Adrenal gland (tissue), 5 donors: ENCODE measurements around the gene TKT.

Experiments
- POLR2A ChIP-seq, 2 donors: fragments of 450-650 bp; IDR thresholded peaks; one replicate each; pipeline ENCODE4 v1.6.1; 2017; ENCODE audit warnings: antibody characterized with exemption in 2 of 2, mild to moderate bottlenecking in 2 of 2, moderate library complexity in 1 of 2
- TF ChIP-seq, protein P1 (sequence below), 6 experiments: fragments of 450-650 bp in 4 of 6; fragments of 200-600 bp in 2 of 6; sonication (generic) in 1 of 6; IDR thresholded peaks; 1 replicate in 5 of 6; 2 replicates in 1 of 6; pipeline versions ENCODE4 v1.5.1 to v1.8.0; 2016 to 2021; ENCODE audit warnings: antibody characterized with exemption in 6 of 6, mild to moderate bottlenecking in 2 of 6, moderate library complexity in 1 of 6
- donor health status: DM: no; HTN: no; CAD: no.

DNA sequence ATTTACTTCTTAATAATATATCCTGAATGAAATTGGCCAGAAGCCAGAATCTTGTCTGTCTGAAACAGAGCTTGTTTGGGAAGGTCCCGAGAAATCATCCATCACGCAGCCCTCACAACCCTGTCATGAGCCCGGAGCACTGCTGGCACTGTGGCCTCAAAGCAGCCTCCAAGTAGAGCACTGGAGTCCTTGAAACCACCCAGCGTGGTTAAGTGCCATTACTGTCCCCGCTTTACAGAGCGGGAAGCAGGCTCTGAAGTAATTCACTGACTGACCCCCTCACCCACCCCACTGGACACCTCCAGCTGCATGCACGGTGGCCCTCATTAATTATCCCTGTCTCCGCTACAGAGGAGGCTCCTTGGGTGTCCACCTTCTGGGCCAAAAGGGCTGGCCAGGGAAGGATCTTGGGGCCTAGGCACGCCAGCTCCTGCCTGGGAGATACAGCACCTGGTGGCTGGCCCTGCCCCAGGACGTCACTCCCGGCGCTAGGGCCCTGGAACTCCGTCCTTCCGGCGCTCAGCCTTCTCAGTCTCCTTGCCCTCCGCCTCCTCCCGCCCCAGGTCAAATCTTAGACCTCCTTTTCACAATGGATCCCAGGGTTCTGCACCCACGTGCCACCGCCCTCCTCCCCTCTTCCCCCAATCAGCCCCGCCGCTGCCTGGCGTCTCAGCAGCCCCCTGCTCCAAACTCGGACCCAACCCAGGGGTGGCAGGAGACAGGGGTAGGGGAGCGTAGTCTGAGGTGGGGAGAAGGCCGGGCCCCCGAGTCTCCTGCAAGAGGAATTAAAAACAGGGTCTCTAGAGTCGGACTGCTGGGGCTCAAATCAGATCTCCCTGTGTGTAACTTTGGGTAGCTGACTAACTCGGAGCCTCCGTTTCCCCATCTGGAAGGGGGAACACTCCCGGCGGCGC lies 1.1 kb downstream of the TKT start:
- TF ChIP-seq, protein P1, sequence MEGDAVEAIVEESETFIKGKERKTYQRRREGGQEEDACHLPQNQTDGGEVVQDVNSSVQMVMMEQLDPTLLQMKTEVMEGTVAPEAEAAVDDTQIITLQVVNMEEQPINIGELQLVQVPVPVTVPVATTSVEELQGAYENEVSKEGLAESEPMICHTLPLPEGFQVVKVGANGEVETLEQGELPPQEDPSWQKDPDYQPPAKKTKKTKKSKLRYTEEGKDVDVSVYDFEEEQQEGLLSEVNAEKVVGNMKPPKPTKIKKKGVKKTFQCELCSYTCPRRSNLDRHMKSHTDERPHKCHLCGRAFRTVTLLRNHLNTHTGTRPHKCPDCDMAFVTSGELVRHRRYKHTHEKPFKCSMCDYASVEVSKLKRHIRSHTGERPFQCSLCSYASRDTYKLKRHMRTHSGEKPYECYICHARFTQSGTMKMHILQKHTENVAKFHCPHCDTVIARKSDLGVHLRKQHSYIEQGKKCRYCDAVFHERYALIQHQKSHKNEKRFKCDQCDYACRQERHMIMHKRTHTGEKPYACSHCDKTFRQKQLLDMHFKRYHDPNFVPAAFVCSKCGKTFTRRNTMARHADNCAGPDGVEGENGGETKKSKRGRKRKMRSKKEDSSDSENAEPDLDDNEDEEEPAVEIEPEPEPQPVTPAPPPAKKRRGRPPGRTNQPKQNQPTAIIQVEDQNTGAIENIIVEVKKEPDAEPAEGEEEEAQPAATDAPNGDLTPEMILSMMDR (IDR thresholded peaks at IDR 0.05), result no peak
- peak in 1 of 2 donors; percentile 30 for TF ChIP-seq POLR2A (IDR thresholded peaks at IDR 0.05)
